NCI-H2227 (cell line): ENCODE measurements around the gene RAET1L.
"Not testable (repeated sequence)": the region's sequence is repeated elsewhere in the genome, so short reads cannot be mapped to it uniquely, and the experiment has no call there.

Source experiments
- DNase-seq: peaks from one replicate; lab custom pipeline; 2025; ENCODE audit not compliant: unreplicated experiment; lab: John Stamatoyannopoulos, UW

The RAET1L gene

GRCh38 chr6:149995235-149995750 is 30.0 kb downstream of the RAET1L start:
- DNase-seq, result no peak

- DNase-seq, result no peak
Measured at GRCh38 chr6:149991838-149992237, 33.5 kb downstream of the RAET1L start.

- DNase-seq, result not testable (repeated sequence)
Measured at GRCh38 chr6:149991472-149991795, 33.9 kb downstream of the RAET1L start.

- peak; percentile 9 for DNase-seq
Measured at GRCh38 chr6:149990661-149991471, 34.5 kb downstream of the RAET1L start.

- no peak for DNase-seq
Measured at GRCh38 chr6:149990212-149990660, 35.1 kb downstream of the RAET1L start.

- no peak for DNase-seq
Measured at GRCh38 chr6:149988550-149989346, 36.6 kb downstream of the RAET1L start.

- DNase-seq, result no peak
Measured at GRCh38 chr6:149987602-149988107, 37.7 kb downstream of the RAET1L start.

GRCh38 chr6:149985481-149985937 is 39.8 kb downstream of the RAET1L start:
- DNase-seq, result no peak

GRCh38 chr6:149984773-149985172 is 40.6 kb downstream of the RAET1L start:
- no peak for DNase-seq

GRCh38 chr6:149983145-149983544 is 42.2 kb downstream of the RAET1L start:
- DNase-seq, result no peak

- no peak for DNase-seq
Measured at GRCh38 chr6:149979293-149979692, 46.0 kb downstream of the RAET1L start.

- no peak for DNase-seq
Measured at GRCh38 chr6:149978610-149979009, 46.7 kb downstream of the RAET1L start.

GRCh38 chr6:149977221-149977620 is 48.1 kb downstream of the RAET1L start:
- no peak for DNase-seq

GRCh38 chr6:149975400-149975799 is 49.9 kb downstream of the RAET1L start:
- DNase-seq, result no peak

GRCh38 chr6:149974825-149975224 is 50.5 kb downstream of the RAET1L start:
- no peak for DNase-seq

- DNase-seq, result not testable (repeated sequence)
Measured at GRCh38 chr6:149974394-149974793, 50.9 kb downstream of the RAET1L start.

- no peak for DNase-seq
Measured at GRCh38 chr6:149969635-149970034, 55.7 kb downstream of the RAET1L start.

- not testable (repeated sequence) for DNase-seq
Measured at GRCh38 chr6:149968909-149969308, 56.4 kb downstream of the RAET1L start.
